ENCODE data around the gene MAP3K7. TPM values are rescaled to one million over a fixed set of nuclear protein-coding genes. Genes with fewer than 3 reads are reported as not detected.

Gene MAP3K7
- total and polyA plus RNA-seq, 8 donors: 8.5 to 42.8 (median 17.6) TPM

DNA sequence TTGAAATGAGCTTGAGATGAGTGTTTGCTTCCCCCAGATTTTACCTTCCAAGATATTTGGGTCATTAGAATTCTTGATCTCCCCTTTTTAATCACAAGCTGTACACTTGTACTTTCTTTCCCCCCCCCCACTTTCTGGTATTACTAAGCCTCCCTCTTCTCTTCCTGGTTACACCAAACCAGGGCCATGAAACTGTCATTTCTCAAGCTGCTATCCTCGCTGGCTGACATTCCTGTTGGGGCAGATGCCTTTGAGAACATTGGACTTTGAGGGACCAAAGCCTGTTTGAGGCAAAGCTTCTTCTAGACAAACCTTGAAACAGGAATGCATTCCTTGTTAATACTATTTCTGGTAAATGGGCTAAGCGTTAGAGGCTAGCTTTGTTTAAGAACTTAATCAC lies 32.3 kb upstream of the MAP3K7 start:
- WGBS, 5 donors: 50 to 60% (median 55%) methylated on average over 2 of the region's 2 CpGs

DNA sequence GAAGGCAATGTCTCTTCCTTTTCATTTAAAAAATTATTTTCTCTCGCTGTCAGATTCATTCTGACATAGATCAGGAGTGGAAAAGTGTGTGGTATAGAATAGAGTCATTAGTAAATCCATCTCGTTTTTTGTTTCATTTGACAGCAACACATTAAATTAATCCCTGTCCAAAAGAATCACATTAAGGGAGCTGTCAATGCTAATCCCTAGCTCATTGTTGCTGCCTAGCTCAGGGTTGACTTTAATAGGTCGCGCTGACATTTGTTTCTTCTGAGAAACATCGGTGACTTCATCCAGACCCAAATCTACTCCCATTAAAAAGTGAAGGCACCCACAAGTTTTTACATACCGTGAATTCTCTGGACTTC lies 25.4 kb upstream of the MAP3K7 start:
- no peak for TF ChIP-seq POLR2AphosphoS5 (IDR thresholded peaks at IDR 0.05)
- no peak for TF ChIP-seq EP300 (IDR thresholded peaks at IDR 0.05)
- TF ChIP-seq, protein P1, sequence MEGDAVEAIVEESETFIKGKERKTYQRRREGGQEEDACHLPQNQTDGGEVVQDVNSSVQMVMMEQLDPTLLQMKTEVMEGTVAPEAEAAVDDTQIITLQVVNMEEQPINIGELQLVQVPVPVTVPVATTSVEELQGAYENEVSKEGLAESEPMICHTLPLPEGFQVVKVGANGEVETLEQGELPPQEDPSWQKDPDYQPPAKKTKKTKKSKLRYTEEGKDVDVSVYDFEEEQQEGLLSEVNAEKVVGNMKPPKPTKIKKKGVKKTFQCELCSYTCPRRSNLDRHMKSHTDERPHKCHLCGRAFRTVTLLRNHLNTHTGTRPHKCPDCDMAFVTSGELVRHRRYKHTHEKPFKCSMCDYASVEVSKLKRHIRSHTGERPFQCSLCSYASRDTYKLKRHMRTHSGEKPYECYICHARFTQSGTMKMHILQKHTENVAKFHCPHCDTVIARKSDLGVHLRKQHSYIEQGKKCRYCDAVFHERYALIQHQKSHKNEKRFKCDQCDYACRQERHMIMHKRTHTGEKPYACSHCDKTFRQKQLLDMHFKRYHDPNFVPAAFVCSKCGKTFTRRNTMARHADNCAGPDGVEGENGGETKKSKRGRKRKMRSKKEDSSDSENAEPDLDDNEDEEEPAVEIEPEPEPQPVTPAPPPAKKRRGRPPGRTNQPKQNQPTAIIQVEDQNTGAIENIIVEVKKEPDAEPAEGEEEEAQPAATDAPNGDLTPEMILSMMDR (IDR thresholded peaks at IDR 0.05): no peak
- no peak for TF ChIP-seq POLR2A (IDR thresholded peaks at IDR 0.05)
- Histone ChIP-seq H3K9me3 (no peaks in the 10 kb centered on the region), H3K27me3 (peaks cover 0 to 77% (median 24%) of the 10 kb centered on the region in 3 donors), H3K4me3 (no peak overlapping the region), H3K27ac (no peak overlapping the region), H3K4me1 (peaks cover 0 to 21% (median 17%) of the 10 kb centered on the region in 4 donors), H3K36me3 (no peaks in the 10 kb centered on the region)
- DNase-seq: no peak
- WGBS, 5 donors: 53 to 79% (median 56%) methylated on average over 6 of the region's 6 CpGs
- intact Hi-C loops (cut with DNase I; ENCODE audit: low total_unique reads): no loop called here

More for the DNA sequence above, 32.3 kb upstream of the MAP3K7 start:
- no peaks in the 10 kb centered on the region for H3K4me1 ChIP-seq
- no peak overlapping the region for H3K4me3 ChIP-seq
- intact Hi-C loops (cut with DNase I; ENCODE audit: low total_unique reads): no loop called here
- no peaks in the 10 kb centered on the region for H3K36me3 ChIP-seq
- H3K27me3 ChIP-seq: peaks cover 0 to 62% (median 0%) of the 10 kb centered on the region in 3 donors
- H3K9me3 ChIP-seq: no peaks in the 10 kb centered on the region
- TF ChIP-seq POLR2AphosphoS5 (IDR thresholded peaks at IDR 0.05) (no peak), POLR2A (IDR thresholded peaks at IDR 0.05) (no peak), EP300 (IDR thresholded peaks at IDR 0.05) (no peak)
- TF ChIP-seq, protein P1 (IDR thresholded peaks at IDR 0.05): no peak
- H3K27ac ChIP-seq: no peak overlapping the region
- no peak for DNase-seq

GRCh38 chr6:90611543-90612312 lies 24.9 kb upstream of the MAP3K7 start:
- Histone ChIP-seq H3K4me3 (peak overlapping the region; percentile 57 to 65 (median 61)), H3K9me3 (no peaks in the 10 kb centered on the region), H3K36me3 (no peaks in the 10 kb centered on the region), H3K27me3 (peaks cover 0 to 73% (median 24%) of the 10 kb centered on the region in 3 donors), H3K27ac (peak overlapping the region in 4 of 5 donors; percentile 53 to 80 (median 70)), H3K4me1 (peaks cover 0 to 21% (median 17%) of the 10 kb centered on the region in 4 donors)
- 45 to 60% (median 49%) methylated on average over 25 of the region's 25 CpGs for WGBS, 5 donors
- no peak for DNase-seq
- TF ChIP-seq POLR2A (IDR thresholded peaks at IDR 0.05): no peak
- no peak for TF ChIP-seq EP300 (IDR thresholded peaks at IDR 0.05)
- TF ChIP-seq, protein P1 (IDR thresholded peaks at IDR 0.05): no peak
- no peak for TF ChIP-seq POLR2AphosphoS5 (IDR thresholded peaks at IDR 0.05)
- intact Hi-C loops (cut with DNase I; ENCODE audit: low total_unique reads): no loop called here

- WGBS, 5 donors: 0 to 2% (median 1%) methylated on average over 40 to 72 of the region's 72 CpGs
- intact Hi-C loops (cut with DNase I; ENCODE audit: low total_unique reads): no loop called here
- Histone ChIP-seq H3K27ac (peak overlapping the region; percentile 23 to 80 (median 66)), H3K4me3 (peak overlapping the region; percentile 57 to 65 (median 61)), H3K27me3 (peaks cover 0 to 68% (median 24%) of the 10 kb centered on the region in 3 donors), H3K4me1 (peaks cover 0 to 21% (median 17%) of the 10 kb centered on the region in 4 donors), H3K36me3 (no peaks in the 10 kb centered on the region), H3K9me3 (no peaks in the 10 kb centered on the region)
- peak in 1 of 2 donors; percentile 74 for DNase-seq
- TF ChIP-seq EP300 (IDR thresholded peaks at IDR 0.05): no peak
Observed at GRCh38 chr6:90610751-90611542, 24.1 kb upstream of the MAP3K7 start.

All from stomach (tissue), 9 donors.